Mesangial cell (primary cell): Measurements from ENCODE around the gene MAP3K8. TPM values are rescaled to one million over a fixed set of nuclear protein-coding genes. Genes with fewer than 3 reads are reported as not detected.

Experiments used
- total RNA-seq: library from RNA; depleted of rRNA; stranded (reverse); fragments of >200 nt; gene quantifications from 2 replicates; pipeline ENCODE4 v1.2.3, GENCODE V29; 2015

The MAP3K8 gene
- 1.8 and 4.1 TPM in 2 replicates for total RNA-seq

GRCh38 chr10:30433730-30434272 is at the start of gene MAP3K8:
MAP3K8 (plus strand) TSS chr10:30434184; CDS start chr10:30438939, 4,755 bp downstream.

Other genes with a start within 250 kb of the MAP3K8 start
- 6.4 and 9.4 TPM in 2 replicates for gene MTPAP, start 84.9 kb upstream of the MAP3K8 start, total RNA-seq
- not detected in 2 replicates for gene LYZL2, start 195.6 kb downstream of the MAP3K8 start, total RNA-seq